Epithelial cell of proximal tubule (primary cell): Measurements from ENCODE around the gene SEC16B. TPM values are rescaled to one million over a fixed set of nuclear protein-coding genes. Genes with fewer than 3 reads are reported as not detected.

Experiments
- DNase-seq: peaks from one replicate; pipeline ENCODE4 v3.0.0-alpha.2; 2011; ENCODE audit warnings: low read depth
- H3K4me3 ChIP-seq: 2 replicates; pipeline ENCODE4 v1.5.1; 2011; ENCODE audit warnings: low read depth, mild to moderate bottlenecking, low read length
- CTCF ChIP-seq: conservative IDR thresholded peaks from 2 replicates; pipeline ENCODE4 v1.5.1; 2012; ENCODE audit warnings: low read depth, mild to moderate bottlenecking, low read length
- total RNA-seq: library from RNA; depleted of rRNA; stranded (reverse); fragments of >200 nt; gene quantifications from 2 replicates; pipeline ENCODE4 v1.2.3, GENCODE V29; 2015

Gene SEC16B
- total RNA-seq, 1 donor from 2014 or later = 0.17 TPM

GRCh38 chr1:177914603-177915002, 55.3 kb downstream of the SEC16B start:
- no peak for TF ChIP-seq CTCF
- DNase-seq = no peak
- H3K4me3 ChIP-seq = no peak overlapping the region

GRCh38 chr1:177913762-177914540, 55.9 kb downstream of the SEC16B start:
- peak; percentile 90 for TF ChIP-seq CTCF
- DNase-seq = no peak
- no peak overlapping the region for H3K4me3 ChIP-seq

GRCh38 chr1:177912991-177913390, 56.9 kb downstream of the SEC16B start:
- no peak overlapping the region for H3K4me3 ChIP-seq
- no peak for DNase-seq
- TF ChIP-seq CTCF = no peak

GRCh38 chr1:177909416-177909815, 60.4 kb downstream of the SEC16B start:
- TF ChIP-seq CTCF = no peak
- H3K4me3 ChIP-seq = no peak overlapping the region

GRCh38 chr1:177907000-177907399, 62.9 kb downstream of the SEC16B start:
- TF ChIP-seq CTCF = no peak
- no peak for DNase-seq
- H3K4me3 ChIP-seq = no peak overlapping the region

More at GRCh38 chr1:177909416-177909815, 60.4 kb downstream of the SEC16B start:
- no peak for DNase-seq

GRCh38 chr1:177905686-177906085, 64.2 kb downstream of the SEC16B start:
- TF ChIP-seq CTCF = no peak
- H3K4me3 ChIP-seq = no peak overlapping the region
- no peak for DNase-seq

- no peak for DNase-seq
- H3K4me3 ChIP-seq = no peak overlapping the region
- no peak for TF ChIP-seq CTCF
Measured at GRCh38 chr1:177902266-177902665, 67.6 kb downstream of the SEC16B start.
